HepG2 (cell line): ENCODE data around the gene NME4. TPM values are rescaled to one million over a fixed set of nuclear protein-coding genes. Genes with fewer than 3 reads are reported as not detected.

Source experiments
- HDAC1 ChIP-seq: sonication (generic); formaldehyde crosslinking; IDR thresholded peaks from 2 replicates; pipeline ENCODE4 v1.5.1; 2020; ENCODE audit warnings: mild to moderate bottlenecking, missing genetic modification reagents
- NFYB ChIP-seq: sonication (generic); formaldehyde crosslinking; IDR thresholded peaks from 2 replicates; pipeline ENCODE4 v1.4.0; 2020; ENCODE audit warnings: missing genetic modification reagents
- PLRG1 ChIP-seq: fragments of 450-650 bp; conservative IDR thresholded peaks from 2 replicates; pipeline ENCODE4 v1.6.1; 2016
- ZBTB38 ChIP-seq: sonication (generic); formaldehyde crosslinking; IDR thresholded peaks from 2 replicates; pipeline ENCODE4 v1.5.1; 2020; ENCODE audit warnings: mild to moderate bottlenecking, missing genetic modification reagents
- ZFX ChIP-seq: sonication (generic); formaldehyde crosslinking; IDR thresholded peaks from 2 replicates; pipeline ENCODE4 v1.4.0; 2020; ENCODE audit warnings: mild to moderate bottlenecking, low read depth, missing genetic modification reagents, moderate library complexity
- ZNF280B ChIP-seq: sonication (generic); formaldehyde crosslinking; IDR thresholded peaks from 2 replicates; pipeline ENCODE4 v1.5.0; 2020; ENCODE audit warnings: missing genetic modification reagents, mild to moderate bottlenecking, borderline replicate concordance
- ZNF318 ChIP-seq: sonication (generic); formaldehyde crosslinking; IDR thresholded peaks from 2 replicates; pipeline ENCODE4 v1.4.0; 2020; ENCODE audit warnings: mild to moderate bottlenecking, missing genetic modification reagents
- ZNF609 ChIP-seq: sonication (generic); formaldehyde crosslinking; IDR thresholded peaks from 2 replicates; pipeline ENCODE4 v1.4.0; 2020; ENCODE audit warnings: mild to moderate bottlenecking, missing genetic modification reagents, borderline replicate concordance
- ZNF616 ChIP-seq: sonication (generic); formaldehyde crosslinking; IDR thresholded peaks from 2 replicates; pipeline ENCODE4 v1.5.0; 2020; ENCODE audit warnings: low read depth, mild to moderate bottlenecking, missing genetic modification reagents
- ZNF790 ChIP-seq: sonication (generic); formaldehyde crosslinking; IDR thresholded peaks from 2 replicates; pipeline ENCODE4 v1.8.0; 2022; ENCODE audit warnings: missing genetic modification reagents, mild to moderate bottlenecking, borderline replicate concordance
- polyA plus RNA-seq, 8 experiments: library from polyadenylated mRNA; depleted of rRNA in 3 of 8; stranded (reverse) in 7 of 8; unstranded in 1 of 8; fragments of >200 nt; fragmentation: Illumina TruSeq in 4 of 8; extraction: Trizol in 4 of 8; gene quantifications; 2 replicates each; pipeline versions ENCODE4 v1.2.1 to v1.2.3, GENCODE V29; 2011 to 2016; ENCODE audit warnings: low read depth in 4 of 8, missing spikeins in 1 of 8, mixed read lengths in 1 of 8; ENCODE audit not compliant: insufficient read depth in 1 of 8
- total RNA-seq, 5 experiments: library from RNA; depleted of rRNA; stranded (reverse); fragments of >200 nt; fragmentation: Illumina TruSeq; extraction: Trizol; gene quantifications; 2 replicates each; pipeline ENCODE4 v1.2.3, GENCODE V29; 2016; ENCODE audit warnings: low read depth in 1 of 5
- TF ChIP-seq, protein P1 (sequence below): sonication (generic); formaldehyde crosslinking; IDR thresholded peaks from 2 replicates; pipeline ENCODE4 v1.5.0; 2020; ENCODE audit warnings: missing genetic modification reagents, mild to moderate bottlenecking, borderline replicate concordance

Gene NME4
- total and polyA plus RNA-seq, 2 of the 13 experiments (the other 11 are each of a cell fraction or from before 2014, with no cell fraction given): 121 to 263 TPM

GRCh38 chr16:361872-362701 is 34.9 kb upstream of the NME4 start (continued):
- TF ChIP-seq ZNF609: peak; percentile 82
- TF ChIP-seq HDAC1 (CRISPR knock-in tag): peak; percentile 94
- TF ChIP-seq ZBTB38 (CRISPR knock-in tag): peak; percentile 92
- peak; percentile 95 for TF ChIP-seq ZFX (CRISPR knock-in tag)
- TF ChIP-seq ZNF616 (CRISPR knock-in tag): 0 out of 2 replicates have a peak, but pooled peaks have one; percentile 26
- no peak for TF ChIP-seq ZNF790
- TF ChIP-seq ZNF318 (CRISPR knock-in tag): no peak; the same call in 1 of the 2 replicates
- TF ChIP-seq PLRG1: no peak
- TF ChIP-seq, protein P1, sequence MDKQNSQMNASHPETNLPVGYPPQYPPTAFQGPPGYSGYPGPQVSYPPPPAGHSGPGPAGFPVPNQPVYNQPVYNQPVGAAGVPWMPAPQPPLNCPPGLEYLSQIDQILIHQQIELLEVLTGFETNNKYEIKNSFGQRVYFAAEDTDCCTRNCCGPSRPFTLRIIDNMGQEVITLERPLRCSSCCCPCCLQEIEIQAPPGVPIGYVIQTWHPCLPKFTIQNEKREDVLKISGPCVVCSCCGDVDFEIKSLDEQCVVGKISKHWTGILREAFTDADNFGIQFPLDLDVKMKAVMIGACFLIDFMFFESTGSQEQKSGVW: no peak
- peak; percentile 79; the same call in 1 of the 2 replicates for TF ChIP-seq ZNF280B (CRISPR knock-in tag)
- TF ChIP-seq NFYB (CRISPR knock-in tag): no peak
